ENCODE data around the gene NOS1AP. TPM values are rescaled to one million over a fixed set of nuclear protein-coding genes. Genes with fewer than 3 reads are reported as not detected.

Gene NOS1AP
- polyA plus RNA-seq, 1 donor = 2.7 TPM

DNA sequence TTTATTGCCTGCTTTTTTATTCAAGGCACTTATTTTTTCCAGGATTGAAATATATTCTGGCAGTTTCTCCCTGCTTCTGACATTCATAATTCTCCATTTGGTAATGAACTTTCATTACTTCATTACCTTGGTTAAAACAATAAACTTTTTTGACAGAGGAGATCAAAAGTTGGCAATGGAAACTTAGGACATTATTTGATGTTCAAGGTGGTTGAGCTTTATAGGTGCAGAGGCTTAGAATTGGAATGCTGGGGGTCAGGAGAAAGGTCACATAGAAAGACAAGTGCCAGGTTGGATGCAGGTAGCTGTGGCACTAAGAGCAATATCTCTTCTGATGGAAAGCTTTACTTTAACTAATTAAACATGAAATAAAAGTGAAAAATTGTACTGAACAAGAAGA lies 154.8 kb downstream of the NOS1AP start:
- no peak for DNase-seq

GRCh38 chr1:162228586-162228985 lies 159.1 kb downstream of the NOS1AP start:
- H3K36me3 ChIP-seq (ENCODE audit: control insufficient read depth, insufficient read depth, low read length) = no peaks in the 10 kb centered on the region
- H3K4me3 ChIP-seq (ENCODE audit: low read length) = no peak overlapping the region
- no peaks in the 10 kb centered on the region for H3K4me1 ChIP-seq (ENCODE audit: control insufficient read depth, insufficient read depth, low read length)
- WGBS (ENCODE audit: insufficient coverage, low lambda C conversion rate) = no CpG with 5 or more reads among the region's 5 CpGs
- no peaks in the 10 kb centered on the region for H3K9me3 ChIP-seq (ENCODE audit: control insufficient read depth, low read depth, low read length)
- no peak overlapping the region for H3K27ac ChIP-seq (ENCODE audit: low read length)
- no peak for DNase-seq
- no peaks in the 10 kb centered on the region for H3K27me3 ChIP-seq (ENCODE audit: control insufficient read depth, insufficient read depth, low read length)

More for the DNA sequence above, 154.8 kb downstream of the NOS1AP start:
- Histone ChIP-seq H3K27me3 (ENCODE audit: control insufficient read depth, insufficient read depth, low read length) (no peaks in the 10 kb centered on the region), H3K9me3 (ENCODE audit: control insufficient read depth, low read depth, low read length) (no peaks in the 10 kb centered on the region), H3K27ac (ENCODE audit: low read length) (no peak overlapping the region), H3K4me3 (ENCODE audit: low read length) (no peak overlapping the region), H3K4me1 (ENCODE audit: control insufficient read depth, insufficient read depth, low read length) (no peaks in the 10 kb centered on the region), H3K36me3 (ENCODE audit: control insufficient read depth, insufficient read depth, low read length) (no peaks in the 10 kb centered on the region)

DNA sequence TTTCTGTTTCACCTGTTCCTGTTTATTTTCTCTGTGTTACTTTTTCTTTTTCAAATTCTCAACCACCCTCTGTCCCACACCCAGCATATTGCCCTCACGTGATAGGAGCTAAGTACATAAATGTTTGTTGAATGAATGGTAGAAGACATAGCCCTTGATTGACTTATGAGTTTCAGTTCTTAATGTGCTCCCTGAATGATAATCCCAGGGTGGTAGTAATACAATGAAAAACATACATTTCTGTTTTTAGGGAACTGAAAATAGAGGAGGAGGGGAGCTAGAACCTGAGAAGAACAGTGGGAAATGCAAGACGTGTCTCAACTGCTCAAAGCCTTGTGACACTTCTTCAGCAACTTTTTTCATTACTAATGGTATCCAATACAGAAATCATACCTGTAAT lies 160.1 kb downstream of the NOS1AP start:
- no CpG with 5 or more reads among the region's 2 CpGs for WGBS (ENCODE audit: insufficient coverage, low lambda C conversion rate)
- no peaks in the 10 kb centered on the region for H3K27me3 ChIP-seq (ENCODE audit: control insufficient read depth, insufficient read depth, low read length)
- H3K9me3 ChIP-seq (ENCODE audit: control insufficient read depth, low read depth, low read length) = no peaks in the 10 kb centered on the region
- no peaks in the 10 kb centered on the region for H3K36me3 ChIP-seq (ENCODE audit: control insufficient read depth, insufficient read depth, low read length)
- no peaks in the 10 kb centered on the region for H3K4me1 ChIP-seq (ENCODE audit: control insufficient read depth, insufficient read depth, low read length)
- DNase-seq = no peak
- no peak overlapping the region for H3K4me3 ChIP-seq (ENCODE audit: low read length)
- no peak overlapping the region for H3K27ac ChIP-seq (ENCODE audit: low read length)

GRCh38 chr1:162230096-162230495 lies 160.6 kb downstream of the NOS1AP start:
- peak in 1 of 2 donors; percentile 27 for DNase-seq
- Histone ChIP-seq H3K27ac (ENCODE audit: low read length) (no peak overlapping the region), H3K4me3 (ENCODE audit: low read length) (no peak overlapping the region)

DNA sequence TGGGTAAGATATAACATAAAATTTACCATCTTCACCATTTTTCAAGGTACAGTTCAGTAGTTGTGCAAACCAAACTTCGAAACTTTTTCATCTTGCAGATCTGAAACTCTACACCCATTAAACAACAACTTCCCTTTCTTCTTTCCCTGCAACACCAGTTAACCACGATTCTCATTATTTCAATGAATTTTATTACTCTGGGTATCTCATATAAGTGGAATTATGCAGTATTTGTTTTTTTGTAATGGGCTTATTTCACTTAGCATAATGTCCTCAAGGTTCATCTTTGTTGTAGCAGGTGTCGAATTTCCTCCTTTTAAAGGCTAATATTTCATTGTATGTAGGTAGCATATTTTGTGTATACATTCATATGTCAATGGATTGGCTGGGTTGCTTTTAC lies 161.0 kb downstream of the NOS1AP start:
- Histone ChIP-seq H3K27ac (ENCODE audit: low read length) (no peak overlapping the region), H3K36me3 (ENCODE audit: control insufficient read depth, insufficient read depth, low read length) (no peaks in the 10 kb centered on the region), H3K27me3 (ENCODE audit: control insufficient read depth, insufficient read depth, low read length) (no peaks in the 10 kb centered on the region), H3K9me3 (ENCODE audit: control insufficient read depth, low read depth, low read length) (no peaks in the 10 kb centered on the region), H3K4me1 (ENCODE audit: control insufficient read depth, insufficient read depth, low read length) (no peaks in the 10 kb centered on the region), H3K4me3 (ENCODE audit: low read length) (no peak overlapping the region)
- 100% methylated on average over 2 of the region's 3 CpGs for WGBS (ENCODE audit: insufficient coverage, low lambda C conversion rate)
- DNase-seq = no peak

More at GRCh38 chr1:162230096-162230495, 160.6 kb downstream of the NOS1AP start:
- no peaks in the 10 kb centered on the region for H3K9me3 ChIP-seq (ENCODE audit: control insufficient read depth, low read depth, low read length)
- no peaks in the 10 kb centered on the region for H3K27me3 ChIP-seq (ENCODE audit: control insufficient read depth, insufficient read depth, low read length)
- no CpG with 5 or more reads among the region's 3 CpGs for WGBS (ENCODE audit: insufficient coverage, low lambda C conversion rate)
- H3K36me3 ChIP-seq (ENCODE audit: control insufficient read depth, insufficient read depth, low read length) = no peaks in the 10 kb centered on the region
- no peaks in the 10 kb centered on the region for H3K4me1 ChIP-seq (ENCODE audit: control insufficient read depth, insufficient read depth, low read length)

GRCh38 chr1:162232034-162232711 lies 162.7 kb downstream of the NOS1AP start:
- Histone ChIP-seq H3K27ac (ENCODE audit: low read length) (no peak overlapping the region), H3K4me1 (ENCODE audit: control insufficient read depth, insufficient read depth, low read length) (no peaks in the 10 kb centered on the region), H3K4me3 (ENCODE audit: low read length) (no peak overlapping the region), H3K9me3 (ENCODE audit: control insufficient read depth, low read depth, low read length) (no peaks in the 10 kb centered on the region), H3K27me3 (ENCODE audit: control insufficient read depth, insufficient read depth, low read length) (no peaks in the 10 kb centered on the region), H3K36me3 (ENCODE audit: control insufficient read depth, insufficient read depth, low read length) (no peaks in the 10 kb centered on the region)
- WGBS (ENCODE audit: insufficient coverage, low lambda C conversion rate) = no CpG with 5 or more reads among the region's 3 CpGs
- no peak for DNase-seq

GRCh38 chr1:162233066-162233465 lies 163.6 kb downstream of the NOS1AP start:
- Histone ChIP-seq H3K9me3 (ENCODE audit: control insufficient read depth, low read depth, low read length) (no peaks in the 10 kb centered on the region), H3K27ac (ENCODE audit: low read length) (no peak overlapping the region), H3K36me3 (ENCODE audit: control insufficient read depth, insufficient read depth, low read length) (no peaks in the 10 kb centered on the region), H3K4me3 (ENCODE audit: low read length) (no peak overlapping the region), H3K27me3 (ENCODE audit: control insufficient read depth, insufficient read depth, low read length) (no peaks in the 10 kb centered on the region), H3K4me1 (ENCODE audit: control insufficient read depth, insufficient read depth, low read length) (no peaks in the 10 kb centered on the region)
- DNase-seq = no peak
- no CpG with 5 or more reads among the region's 1 CpG for WGBS (ENCODE audit: insufficient coverage, low lambda C conversion rate)

DNA sequence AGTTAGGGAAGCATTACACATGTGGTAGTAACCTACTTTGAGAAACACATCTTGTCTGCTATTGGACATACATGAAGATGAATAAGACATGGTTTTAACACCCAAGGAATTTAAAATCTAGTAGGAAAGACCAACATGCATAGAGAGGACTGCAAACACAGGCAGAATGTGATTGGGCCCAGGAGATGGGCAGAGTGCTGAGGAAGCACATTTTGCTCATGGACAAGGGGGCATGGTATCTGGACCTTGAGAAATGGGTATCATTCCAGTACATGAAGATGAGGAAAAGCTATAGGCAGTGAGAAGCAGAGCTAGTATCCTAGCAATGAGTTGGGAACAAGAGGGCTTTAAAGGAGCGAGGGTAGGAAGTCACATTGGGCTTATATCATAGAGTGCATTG lies 164.4 kb downstream of the NOS1AP start:
- Histone ChIP-seq H3K27me3 (ENCODE audit: control insufficient read depth, insufficient read depth, low read length) (no peaks in the 10 kb centered on the region), H3K36me3 (ENCODE audit: control insufficient read depth, insufficient read depth, low read length) (no peaks in the 10 kb centered on the region), H3K9me3 (ENCODE audit: control insufficient read depth, low read depth, low read length) (no peaks in the 10 kb centered on the region), H3K4me3 (ENCODE audit: low read length) (no peak overlapping the region), H3K4me1 (ENCODE audit: control insufficient read depth, insufficient read depth, low read length) (no peaks in the 10 kb centered on the region), H3K27ac (ENCODE audit: low read length) (no peak overlapping the region)
- no peak for DNase-seq
- no CpG with 5 or more reads among the region's 1 CpG for WGBS (ENCODE audit: insufficient coverage, low lambda C conversion rate)

- Histone ChIP-seq H3K36me3 (ENCODE audit: control insufficient read depth, insufficient read depth, low read length) (no peaks in the 10 kb centered on the region), H3K27ac (ENCODE audit: low read length) (no peak overlapping the region), H3K4me3 (ENCODE audit: low read length) (no peak overlapping the region), H3K27me3 (ENCODE audit: control insufficient read depth, insufficient read depth, low read length) (no peaks in the 10 kb centered on the region), H3K4me1 (ENCODE audit: control insufficient read depth, insufficient read depth, low read length) (no peaks in the 10 kb centered on the region), H3K9me3 (ENCODE audit: control insufficient read depth, low read depth, low read length) (no peaks in the 10 kb centered on the region)
- no peak for DNase-seq
- WGBS (ENCODE audit: insufficient coverage, low lambda C conversion rate) = no CpG with 5 or more reads among the region's 2 CpGs
These were observed 165.1 kb downstream of the NOS1AP start for GRCh38 chr1:162234571-162234970.

GRCh38 chr1:162235241-162235800 lies 165.8 kb downstream of the NOS1AP start:
- H3K27ac ChIP-seq (ENCODE audit: low read length) = no peak overlapping the region
- whole genome bisulfite sequencing (ENCODE audit: insufficient coverage, low lambda C conversion rate) = no CpG with 5 or more reads among the region's 7 CpGs
- H3K9me3 ChIP-seq (ENCODE audit: control insufficient read depth, low read depth, low read length) = no peaks in the 10 kb centered on the region
- H3K27me3 ChIP-seq (ENCODE audit: control insufficient read depth, insufficient read depth, low read length) = no peaks in the 10 kb centered on the region
- peaks cover 6% of the 10 kb centered on the region for H3K4me1 ChIP-seq (ENCODE audit: control insufficient read depth, insufficient read depth, low read length)
- H3K36me3 ChIP-seq (ENCODE audit: control insufficient read depth, insufficient read depth, low read length) = no peaks in the 10 kb centered on the region
- H3K4me3 ChIP-seq (ENCODE audit: low read length) = no peak overlapping the region
- DNase-seq = no peak

DNA sequence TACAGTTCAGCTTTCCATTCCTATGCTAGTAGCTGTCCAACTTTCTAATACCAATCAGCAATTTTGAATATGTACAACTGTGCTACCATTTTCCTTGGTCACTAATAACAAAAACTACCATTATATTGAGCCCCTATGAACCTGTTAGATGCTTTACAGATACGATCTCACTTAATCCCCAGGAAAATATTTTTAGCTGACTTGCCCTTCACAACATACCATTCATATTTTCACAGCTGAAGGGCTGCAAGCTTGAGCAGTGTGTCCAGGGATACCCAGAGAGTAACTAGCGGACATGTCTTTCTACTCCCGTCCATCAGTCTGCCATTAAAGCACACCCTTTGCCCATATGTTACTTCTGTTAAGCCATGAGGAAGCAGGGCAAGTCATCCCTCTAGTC lies 166.7 kb downstream of the NOS1AP start:
- no peaks in the 10 kb centered on the region for H3K27me3 ChIP-seq (ENCODE audit: control insufficient read depth, insufficient read depth, low read length)
- no CpG with 5 or more reads among the region's 3 CpGs for WGBS (ENCODE audit: insufficient coverage, low lambda C conversion rate)
- H3K36me3 ChIP-seq (ENCODE audit: control insufficient read depth, insufficient read depth, low read length) = no peaks in the 10 kb centered on the region
- H3K9me3 ChIP-seq (ENCODE audit: control insufficient read depth, low read depth, low read length) = no peaks in the 10 kb centered on the region
- H3K27ac ChIP-seq (ENCODE audit: low read length) = no peak overlapping the region
- no peak overlapping the region for H3K4me3 ChIP-seq (ENCODE audit: low read length)
- peaks cover 7% of the 10 kb centered on the region for H3K4me1 ChIP-seq (ENCODE audit: control insufficient read depth, insufficient read depth, low read length)
- no peak for DNase-seq
